Hepatocyte (in vitro differentiated cells): ENCODE measurements around the gene RAMP3.

ENCODE experiments used
- EZH2 ChIP-seq: fragments of 200-600 bp; sonication (generic); IDR thresholded peaks from 2 replicates; pipeline ENCODE4 v1.6.1; 2016; ENCODE audit warnings: antibody characterized with exemption, mild to moderate bottlenecking, borderline replicate concordance
- TF ChIP-seq, protein P1 (sequence below): fragments of 200-600 bp; sonication (generic); IDR thresholded peaks from 2 replicates; pipeline ENCODE4 v1.5.1; 2016; ENCODE audit warnings: antibody characterized with exemption, mild to moderate bottlenecking; ENCODE audit not compliant: poor library complexity

DNA sequence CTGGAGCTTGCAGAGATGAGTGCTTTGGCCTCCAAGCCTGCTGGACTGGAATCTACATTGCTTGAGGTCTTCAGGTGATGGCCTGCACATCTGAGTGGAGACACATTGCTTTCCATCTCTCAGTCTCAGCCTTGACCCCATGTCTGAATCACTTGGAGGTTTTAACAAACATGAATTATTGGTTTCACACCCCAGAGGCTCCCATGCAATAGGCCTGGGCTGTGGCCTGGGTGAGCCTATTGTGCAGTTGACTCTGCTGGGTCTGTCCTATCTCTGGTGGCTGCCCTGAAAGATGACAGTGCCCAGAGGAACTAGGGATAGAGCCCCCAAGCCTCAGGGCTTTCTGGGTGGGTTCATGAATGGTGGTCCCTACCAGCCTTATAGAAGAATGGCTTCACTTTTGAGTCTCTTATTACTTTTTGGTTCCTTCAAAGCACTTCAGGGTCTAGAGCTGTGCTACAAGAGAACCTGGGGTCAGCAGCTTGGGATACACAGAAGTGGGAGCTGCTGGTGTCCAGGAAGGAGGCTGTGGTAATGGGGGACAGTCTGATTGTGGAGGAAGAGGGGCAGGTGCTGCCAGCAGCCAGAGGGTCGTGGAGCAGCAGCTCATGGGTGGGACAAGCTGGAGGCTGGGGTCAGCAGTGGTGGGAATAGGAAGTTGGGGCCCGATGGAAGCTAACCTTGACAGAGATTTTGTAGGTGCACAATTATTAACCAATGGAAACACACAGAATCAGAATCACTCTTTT, 5.5 kb downstream of the RAMP3 start:
- TF ChIP-seq, protein P1, sequence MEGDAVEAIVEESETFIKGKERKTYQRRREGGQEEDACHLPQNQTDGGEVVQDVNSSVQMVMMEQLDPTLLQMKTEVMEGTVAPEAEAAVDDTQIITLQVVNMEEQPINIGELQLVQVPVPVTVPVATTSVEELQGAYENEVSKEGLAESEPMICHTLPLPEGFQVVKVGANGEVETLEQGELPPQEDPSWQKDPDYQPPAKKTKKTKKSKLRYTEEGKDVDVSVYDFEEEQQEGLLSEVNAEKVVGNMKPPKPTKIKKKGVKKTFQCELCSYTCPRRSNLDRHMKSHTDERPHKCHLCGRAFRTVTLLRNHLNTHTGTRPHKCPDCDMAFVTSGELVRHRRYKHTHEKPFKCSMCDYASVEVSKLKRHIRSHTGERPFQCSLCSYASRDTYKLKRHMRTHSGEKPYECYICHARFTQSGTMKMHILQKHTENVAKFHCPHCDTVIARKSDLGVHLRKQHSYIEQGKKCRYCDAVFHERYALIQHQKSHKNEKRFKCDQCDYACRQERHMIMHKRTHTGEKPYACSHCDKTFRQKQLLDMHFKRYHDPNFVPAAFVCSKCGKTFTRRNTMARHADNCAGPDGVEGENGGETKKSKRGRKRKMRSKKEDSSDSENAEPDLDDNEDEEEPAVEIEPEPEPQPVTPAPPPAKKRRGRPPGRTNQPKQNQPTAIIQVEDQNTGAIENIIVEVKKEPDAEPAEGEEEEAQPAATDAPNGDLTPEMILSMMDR, result no peak
- TF ChIP-seq EZH2, result no peak
